Measurements from ENCODE around the gene THSD7A. TPM values are rescaled to one million over a fixed set of nuclear protein-coding genes. Genes with fewer than 3 reads are reported as not detected.

THSD7A gene
- total and polyA plus RNA-seq, 2 of the 8 experiments (the other 6 are each of a cell fraction or from before 2014, with no cell fraction given): 0.44 to 1.2 TPM

DNA sequence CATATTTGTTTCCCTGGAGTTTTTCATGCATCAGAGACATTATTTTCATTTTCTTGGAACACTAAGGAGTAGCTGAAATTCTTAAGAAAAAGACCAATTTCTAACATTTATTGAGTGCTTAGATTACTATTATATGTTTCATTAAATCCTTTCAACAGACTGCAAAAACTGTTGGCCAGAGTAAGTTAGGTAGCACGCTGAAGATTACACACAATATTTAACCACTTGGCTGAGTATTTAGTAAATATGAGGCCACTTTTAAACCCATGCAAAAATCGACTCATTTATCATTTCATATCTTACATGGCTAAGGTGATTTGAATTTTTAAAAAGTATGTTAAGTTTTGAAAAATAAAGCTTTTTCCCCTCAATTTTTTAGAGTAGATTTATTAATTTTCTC is 358.8 kb downstream of the THSD7A start (continued):
- TF ChIP-seq, protein P1, sequence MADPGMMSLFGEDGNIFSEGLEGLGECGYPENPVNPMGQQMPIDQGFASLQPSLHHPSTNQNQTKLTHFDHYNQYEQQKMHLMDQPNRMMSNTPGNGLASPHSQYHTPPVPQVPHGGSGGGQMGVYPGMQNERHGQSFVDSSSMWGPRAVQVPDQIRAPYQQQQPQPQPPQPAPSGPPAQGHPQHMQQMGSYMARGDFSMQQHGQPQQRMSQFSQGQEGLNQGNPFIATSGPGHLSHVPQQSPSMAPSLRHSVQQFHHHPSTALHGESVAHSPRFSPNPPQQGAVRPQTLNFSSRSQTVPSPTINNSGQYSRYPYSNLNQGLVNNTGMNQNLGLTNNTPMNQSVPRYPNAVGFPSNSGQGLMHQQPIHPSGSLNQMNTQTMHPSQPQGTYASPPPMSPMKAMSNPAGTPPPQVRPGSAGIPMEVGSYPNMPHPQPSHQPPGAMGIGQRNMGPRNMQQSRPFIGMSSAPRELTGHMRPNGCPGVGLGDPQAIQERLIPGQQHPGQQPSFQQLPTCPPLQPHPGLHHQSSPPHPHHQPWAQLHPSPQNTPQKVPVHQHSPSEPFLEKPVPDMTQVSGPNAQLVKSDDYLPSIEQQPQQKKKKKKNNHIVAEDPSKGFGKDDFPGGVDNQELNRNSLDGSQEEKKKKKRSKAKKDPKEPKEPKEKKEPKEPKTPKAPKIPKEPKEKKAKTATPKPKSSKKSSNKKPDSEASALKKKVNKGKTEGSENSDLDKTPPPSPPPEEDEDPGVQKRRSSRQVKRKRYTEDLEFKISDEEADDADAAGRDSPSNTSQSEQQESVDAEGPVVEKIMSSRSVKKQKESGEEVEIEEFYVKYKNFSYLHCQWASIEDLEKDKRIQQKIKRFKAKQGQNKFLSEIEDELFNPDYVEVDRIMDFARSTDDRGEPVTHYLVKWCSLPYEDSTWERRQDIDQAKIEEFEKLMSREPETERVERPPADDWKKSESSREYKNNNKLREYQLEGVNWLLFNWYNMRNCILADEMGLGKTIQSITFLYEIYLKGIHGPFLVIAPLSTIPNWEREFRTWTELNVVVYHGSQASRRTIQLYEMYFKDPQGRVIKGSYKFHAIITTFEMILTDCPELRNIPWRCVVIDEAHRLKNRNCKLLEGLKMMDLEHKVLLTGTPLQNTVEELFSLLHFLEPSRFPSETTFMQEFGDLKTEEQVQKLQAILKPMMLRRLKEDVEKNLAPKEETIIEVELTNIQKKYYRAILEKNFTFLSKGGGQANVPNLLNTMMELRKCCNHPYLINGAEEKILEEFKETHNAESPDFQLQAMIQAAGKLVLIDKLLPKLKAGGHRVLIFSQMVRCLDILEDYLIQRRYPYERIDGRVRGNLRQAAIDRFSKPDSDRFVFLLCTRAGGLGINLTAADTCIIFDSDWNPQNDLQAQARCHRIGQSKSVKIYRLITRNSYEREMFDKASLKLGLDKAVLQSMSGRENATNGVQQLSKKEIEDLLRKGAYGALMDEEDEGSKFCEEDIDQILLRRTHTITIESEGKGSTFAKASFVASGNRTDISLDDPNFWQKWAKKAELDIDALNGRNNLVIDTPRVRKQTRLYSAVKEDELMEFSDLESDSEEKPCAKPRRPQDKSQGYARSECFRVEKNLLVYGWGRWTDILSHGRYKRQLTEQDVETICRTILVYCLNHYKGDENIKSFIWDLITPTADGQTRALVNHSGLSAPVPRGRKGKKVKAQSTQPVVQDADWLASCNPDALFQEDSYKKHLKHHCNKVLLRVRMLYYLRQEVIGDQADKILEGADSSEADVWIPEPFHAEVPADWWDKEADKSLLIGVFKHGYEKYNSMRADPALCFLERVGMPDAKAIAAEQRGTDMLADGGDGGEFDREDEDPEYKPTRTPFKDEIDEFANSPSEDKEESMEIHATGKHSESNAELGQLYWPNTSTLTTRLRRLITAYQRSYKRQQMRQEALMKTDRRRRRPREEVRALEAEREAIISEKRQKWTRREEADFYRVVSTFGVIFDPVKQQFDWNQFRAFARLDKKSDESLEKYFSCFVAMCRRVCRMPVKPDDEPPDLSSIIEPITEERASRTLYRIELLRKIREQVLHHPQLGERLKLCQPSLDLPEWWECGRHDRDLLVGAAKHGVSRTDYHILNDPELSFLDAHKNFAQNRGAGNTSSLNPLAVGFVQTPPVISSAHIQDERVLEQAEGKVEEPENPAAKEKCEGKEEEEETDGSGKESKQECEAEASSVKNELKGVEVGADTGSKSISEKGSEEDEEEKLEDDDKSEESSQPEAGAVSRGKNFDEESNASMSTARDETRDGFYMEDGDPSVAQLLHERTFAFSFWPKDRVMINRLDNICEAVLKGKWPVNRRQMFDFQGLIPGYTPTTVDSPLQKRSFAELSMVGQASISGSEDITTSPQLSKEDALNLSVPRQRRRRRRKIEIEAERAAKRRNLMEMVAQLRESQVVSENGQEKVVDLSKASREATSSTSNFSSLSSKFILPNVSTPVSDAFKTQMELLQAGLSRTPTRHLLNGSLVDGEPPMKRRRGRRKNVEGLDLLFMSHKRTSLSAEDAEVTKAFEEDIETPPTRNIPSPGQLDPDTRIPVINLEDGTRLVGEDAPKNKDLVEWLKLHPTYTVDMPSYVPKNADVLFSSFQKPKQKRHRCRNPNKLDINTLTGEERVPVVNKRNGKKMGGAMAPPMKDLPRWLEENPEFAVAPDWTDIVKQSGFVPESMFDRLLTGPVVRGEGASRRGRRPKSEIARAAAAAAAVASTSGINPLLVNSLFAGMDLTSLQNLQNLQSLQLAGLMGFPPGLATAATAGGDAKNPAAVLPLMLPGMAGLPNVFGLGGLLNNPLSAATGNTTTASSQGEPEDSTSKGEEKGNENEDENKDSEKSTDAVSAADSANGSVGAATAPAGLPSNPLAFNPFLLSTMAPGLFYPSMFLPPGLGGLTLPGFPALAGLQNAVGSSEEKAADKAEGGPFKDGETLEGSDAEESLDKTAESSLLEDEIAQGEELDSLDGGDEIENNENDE (IDR thresholded peaks at IDR 0.05; ENCODE audit: insufficient replicate concordance, low read length): no peak
- no peak for TF ChIP-seq JUND (IDR thresholded peaks at IDR 0.05; ENCODE audit: low read length)
- TF ChIP-seq EGR1 (IDR thresholded peaks at IDR 0.05; ENCODE audit: borderline replicate concordance, low read depth, low read length): no peak
- TF ChIP-seq GTF2F1 (IDR thresholded peaks at IDR 0.05; ENCODE audit: borderline replicate concordance, low read depth, low read length): no peak
- no peak for TF ChIP-seq RNF2 (IDR thresholded peaks at IDR 0.05; ENCODE audit: borderline replicate concordance, low read depth, low read length, missing control alignments, poor library complexity, severe bottlenecking)
- TF ChIP-seq SIRT6 (IDR thresholded peaks at IDR 0.05; ENCODE audit: low read length): no peak

Data from H1 (cell line).